PC-9 (cell line): ENCODE data around the gene ELF2. TPM values are rescaled to one million over a fixed set of nuclear protein-coding genes. Genes with fewer than 3 reads are reported as not detected.

ENCODE experiments used
- BruUV-seq: library from RNA; stranded (reverse); fragments of 400-500 nt; replicated peaks from 2 replicates; lab custom pipeline; 2021; lab: Mats Ljungman, UMichigan
- CTCF ChIA-PET: fragments of 300-600 bp; sonication (Branson Sonifier 250); formaldehyde crosslinking; loops from one replicate; lab custom pipeline; 2022; ENCODE audit warnings: antibody characterized with exemption; lab: Charles Lee
- POLR2A ChIA-PET: fragments of 300-600 bp; sonication (Branson Sonifier 250); formaldehyde crosslinking; loops from one replicate; lab custom pipeline; 2022; ENCODE audit warnings: antibody characterized with exemption; ENCODE audit not compliant: unreplicated experiment; lab: Charles Lee
- DNase-seq, 2 experiments: peaks; one replicate each; pipeline versions ENCODE4 v3.0.0 to v3.0.0-alpha.2; 2015 to 2022; ENCODE audit warnings: mixed read lengths in 1 of 2
- H2AFZ ChIP-seq: fragments of 200-600 bp; sonication (generic); 2 replicates; pipeline ENCODE4 v1.8.1; 2017; ENCODE audit warnings: antibody characterized with exemption
- H3F3A ChIP-seq: fragments of 200-600 bp; sonication (generic); 2 replicates; pipeline ENCODE4 v1.8.1; 2017; ENCODE audit warnings: antibody characterized with exemption, mild to moderate bottlenecking, low read depth; ENCODE audit not compliant: insufficient read depth
- H3K27ac ChIP-seq: fragments of 200-600 bp; sonication (generic); 2 replicates; pipeline ENCODE4 v1.6.1; 2016; ENCODE audit warnings: mixed run types
- H3K27me3 ChIP-seq: fragments of 200-600 bp; sonication (generic); 2 replicates; pipeline ENCODE4 v1.6.1; 2016; ENCODE audit warnings: low read depth, mixed run types; ENCODE audit not compliant: insufficient read depth
- H3K36me3 ChIP-seq: fragments of 200-600 bp; sonication (generic); 2 replicates; pipeline ENCODE4 v1.6.1; 2016; ENCODE audit warnings: low read depth, mixed run types
- H3K4me1 ChIP-seq: fragments of 200-600 bp; sonication (generic); replicated peaks from 2 replicates; pipeline ENCODE4 v1.6.1; 2016; ENCODE audit warnings: mixed run types; ENCODE audit not compliant: insufficient read depth
- H3K4me2 ChIP-seq: fragments of 200-600 bp; sonication (generic); 2 replicates; pipeline ENCODE4 v1.6.1; 2017; ENCODE audit warnings: mixed run types
- H3K4me3 ChIP-seq: fragments of 200-600 bp; sonication (generic); 2 replicates; pipeline ENCODE4 v1.6.1; 2016; ENCODE audit warnings: mixed run types
- H3K79me2 ChIP-seq: fragments of 200-600 bp; sonication (generic); 2 replicates; pipeline ENCODE4 v1.6.1; 2017; ENCODE audit warnings: low read depth, mixed run types
- H3K9me2 ChIP-seq: fragments of 200-600 bp; sonication (generic); 2 replicates; pipeline ENCODE4 v1.8.1; 2017; ENCODE audit warnings: mild to moderate bottlenecking; ENCODE audit not compliant: insufficient read depth
- H3K9me3 ChIP-seq: fragments of 200-600 bp; sonication (generic); 2 replicates; pipeline ENCODE4 v1.8.1; 2016; ENCODE audit warnings: low read depth; ENCODE audit not compliant: insufficient read depth
- H4K20me1 ChIP-seq: fragments of 200-600 bp; sonication (generic); 2 replicates; pipeline ENCODE4 v1.8.1; 2017; ENCODE audit not compliant: insufficient read depth
- EZH2 ChIP-seq: fragments of 200-600 bp; sonication (generic); IDR thresholded peaks from 2 replicates; pipeline ENCODE4 v1.8.0; 2017; ENCODE audit warnings: antibody characterized with exemption, low read depth
- intact Hi-C: fragments of 100-400 bp; cut with micrococcal nuclease; formaldehyde crosslinking; loops from one replicate; pipeline ENCODE4 v1.10.0; 2022; ENCODE audit not compliant: unreplicated experiment
- total RNA-seq: library from RNA; stranded (reverse); gene quantifications from 2 replicates; pipeline ENCODE4 v1.2.3, GENCODE V29; 2021
- TF ChIP-seq, protein P1 (sequence below): fragments of 200-600 bp; sonication (generic); conservative IDR thresholded peaks from 2 replicates; pipeline ENCODE4 v1.6.1; 2017; ENCODE audit warnings: mixed run types, antibody characterized with exemption, mild to moderate bottlenecking, moderate library complexity

The ELF2 gene
- total RNA-seq, 1 experiment from 2014 or later: 30.7 TPM

DNA sequence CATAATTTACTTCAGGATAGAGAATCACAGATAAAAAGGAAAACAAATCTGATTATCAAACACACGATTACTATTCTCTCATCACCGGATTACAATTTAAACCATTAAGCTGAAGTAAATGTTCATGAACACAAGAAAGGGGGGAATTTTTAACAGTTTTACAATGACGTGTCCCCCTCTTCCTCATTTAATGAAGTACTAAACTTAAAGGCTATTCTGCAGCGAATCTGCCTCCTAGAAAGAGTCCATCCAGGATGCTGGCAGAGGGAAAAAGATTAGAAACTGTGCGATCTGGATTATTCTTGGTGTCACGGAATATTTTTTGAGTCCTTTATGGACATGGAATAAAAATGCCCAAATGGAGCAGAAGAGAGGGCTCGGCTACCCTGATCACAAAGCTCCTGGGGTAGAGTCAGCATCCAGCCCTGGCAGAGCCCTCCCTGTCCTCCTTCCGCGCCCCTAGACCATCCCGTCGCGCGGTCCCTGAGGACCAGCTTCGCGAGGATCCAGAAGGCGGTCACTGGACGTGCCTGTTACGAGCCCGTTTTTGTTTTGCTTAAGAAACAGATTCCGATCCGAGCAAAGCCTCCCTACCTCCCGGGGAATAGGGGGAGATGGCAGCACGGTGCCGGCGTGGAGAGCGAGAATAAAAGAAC is 1.2 kb downstream of the ELF2 start:
- Histone ChIP-seq H3K27me3 (no peaks in the 10 kb centered on the region), H3F3A (peaks cover 21% of the 10 kb centered on the region; the same call in 1 of the 2 replicates), H3K4me1 (peaks cover 27% of the 10 kb centered on the region), H2AFZ (peak overlapping the region; percentile 94), H3K79me2 (peaks cover 11% of the 10 kb centered on the region), H3K9me2 (no peaks in the 10 kb centered on the region), H3K4me2 (peak overlapping the region; percentile 90), H3K36me3 (no peaks in the 10 kb centered on the region), H3K9me3 (no peaks in the 10 kb centered on the region), H3K27ac (peak overlapping the region; percentile 10; the same call in 1 of the 2 replicates), H4K20me1 (no peaks in the 10 kb centered on the region), H3K4me3 (peak overlapping the region; percentile 83)
- intact Hi-C loops: loop anchor here (1.0 to 10.0 kb wide), 4 partner anchors 91 to 472 kb away; no protein-coding TSS in a partner anchor
- CTCF ChIA-PET: interaction anchor here (0.9 to 1.5 kb wide), 2 partner anchors 93 to 145 kb away, joined by 6 to 14 read pairs; no protein-coding TSS in a partner anchor
- no peak for DNase-seq
- TF ChIP-seq EZH2: no peak
- TF ChIP-seq, protein P1, sequence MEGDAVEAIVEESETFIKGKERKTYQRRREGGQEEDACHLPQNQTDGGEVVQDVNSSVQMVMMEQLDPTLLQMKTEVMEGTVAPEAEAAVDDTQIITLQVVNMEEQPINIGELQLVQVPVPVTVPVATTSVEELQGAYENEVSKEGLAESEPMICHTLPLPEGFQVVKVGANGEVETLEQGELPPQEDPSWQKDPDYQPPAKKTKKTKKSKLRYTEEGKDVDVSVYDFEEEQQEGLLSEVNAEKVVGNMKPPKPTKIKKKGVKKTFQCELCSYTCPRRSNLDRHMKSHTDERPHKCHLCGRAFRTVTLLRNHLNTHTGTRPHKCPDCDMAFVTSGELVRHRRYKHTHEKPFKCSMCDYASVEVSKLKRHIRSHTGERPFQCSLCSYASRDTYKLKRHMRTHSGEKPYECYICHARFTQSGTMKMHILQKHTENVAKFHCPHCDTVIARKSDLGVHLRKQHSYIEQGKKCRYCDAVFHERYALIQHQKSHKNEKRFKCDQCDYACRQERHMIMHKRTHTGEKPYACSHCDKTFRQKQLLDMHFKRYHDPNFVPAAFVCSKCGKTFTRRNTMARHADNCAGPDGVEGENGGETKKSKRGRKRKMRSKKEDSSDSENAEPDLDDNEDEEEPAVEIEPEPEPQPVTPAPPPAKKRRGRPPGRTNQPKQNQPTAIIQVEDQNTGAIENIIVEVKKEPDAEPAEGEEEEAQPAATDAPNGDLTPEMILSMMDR: no peak
- POLR2A ChIA-PET: interaction anchor here (0.6 to 0.7 kb wide), 3 partner anchors 94 to 277 kb away, joined by 3 to 5 read pairs (median 3); no protein-coding TSS in a partner anchor
- TSS peak; percentile 45 for BruUV-seq

DNA sequence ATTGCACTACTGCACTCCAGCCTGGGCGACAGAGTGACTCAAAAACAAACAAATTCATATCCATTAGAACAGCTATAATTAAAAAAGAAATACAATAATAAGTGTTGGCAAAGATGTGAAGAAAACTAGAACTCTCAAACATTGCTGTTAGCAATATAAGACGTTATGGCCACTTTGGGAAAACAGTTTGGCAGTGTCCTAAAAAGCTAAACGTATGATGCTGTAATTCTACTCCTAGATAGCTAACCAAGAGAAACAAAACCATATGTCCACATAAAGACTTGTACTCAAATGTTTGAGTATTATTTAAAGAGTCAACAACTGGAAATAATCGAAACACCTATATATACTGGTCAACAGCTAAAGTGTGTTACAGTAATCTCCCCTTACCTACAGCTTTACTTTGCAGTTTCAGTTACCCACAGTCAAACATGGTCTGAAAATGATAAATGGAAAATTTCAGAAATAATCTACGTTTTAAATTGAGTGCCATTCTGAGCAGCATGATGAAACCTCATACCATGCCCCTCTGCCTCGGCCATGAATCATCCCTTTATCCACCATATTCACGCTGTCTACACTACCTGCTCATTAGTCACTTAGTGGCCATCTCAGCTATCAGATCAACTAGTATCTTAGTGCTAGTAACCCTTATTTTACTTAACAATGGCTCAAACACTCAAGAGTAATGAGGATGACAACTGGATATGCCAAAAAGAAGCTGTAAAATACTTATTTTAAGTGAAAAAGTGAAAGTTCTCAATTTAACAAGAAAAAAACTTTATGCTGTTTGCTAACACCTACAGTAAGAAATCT is 4.9 kb downstream of the ELF2 start:
- peaks cover 14% of the 10 kb centered on the region; the same call in 1 of the 2 replicates for H3F3A ChIP-seq
- H3K27me3 ChIP-seq: no peaks in the 10 kb centered on the region
- H3K9me3 ChIP-seq: no peaks in the 10 kb centered on the region
- no peaks in the 10 kb centered on the region for H4K20me1 ChIP-seq
- DNase-seq: peak; percentile 16 to 62
- BruUV-seq: no TSS peak
- no peaks in the 10 kb centered on the region for H3K36me3 ChIP-seq
- H3K4me2 ChIP-seq: peak overlapping the region; percentile 62
- H3K9me2 ChIP-seq: no peaks in the 10 kb centered on the region
- H3K79me2 ChIP-seq: peaks cover 11% of the 10 kb centered on the region
- POLR2A ChIA-PET: no interaction called here
- CTCF ChIA-PET: interaction anchor here (0.6 to 1.5 kb wide), 2 partner anchors 110 to 124 kb away, joined by 3 to 7 read pairs; no protein-coding TSS in a partner anchor
- intact Hi-C loops: loop anchor here (10.0 kb wide), 1 partner anchor 137 kb away; no protein-coding TSS in a partner anchor
- peak overlapping the region; percentile 87 for H3K27ac ChIP-seq
- H3K4me3 ChIP-seq: 0 out of 2 replicates have a peak overlapping the region, but pooled peaks have one; percentile 23
- H2AFZ ChIP-seq: peak overlapping the region; percentile 71
- H3K4me1 ChIP-seq: peaks cover 27% of the 10 kb centered on the region
- TF ChIP-seq, protein P1: no peak
- TF ChIP-seq EZH2: no peak

DNA sequence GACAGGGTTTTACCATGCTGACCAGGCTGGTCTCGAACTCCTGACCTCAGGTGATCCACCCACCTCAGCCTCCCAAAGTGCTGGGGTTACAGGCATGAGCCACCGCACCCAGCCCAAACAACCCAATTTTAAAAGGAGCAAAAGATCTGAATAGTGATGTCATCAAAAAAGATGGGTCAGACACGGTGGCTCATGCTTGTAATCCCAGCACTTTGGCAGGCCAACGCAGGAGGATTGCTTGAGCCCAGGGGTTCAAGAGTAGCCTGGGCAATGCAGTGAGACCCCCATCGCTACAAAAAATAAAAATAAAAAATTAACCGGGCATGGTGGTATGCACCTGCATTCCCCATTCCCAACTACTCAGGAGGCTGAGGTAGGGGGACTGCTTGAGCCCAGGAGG is 6.1 kb downstream of the ELF2 start:
- BruUV-seq: no TSS peak
- intact Hi-C loops: loop anchor here (10.0 kb wide), 1 partner anchor 136 kb away; no protein-coding TSS in a partner anchor
- H4K20me1 ChIP-seq: no peaks in the 10 kb centered on the region
- peaks cover 27% of the 10 kb centered on the region for H3K4me1 ChIP-seq
- ChIA-PET POLR2A (no interaction called here), CTCF (interaction anchor here (0.6 kb wide), 1 partner anchor 1151 kb away, joined by 3 read pairs; no protein-coding TSS in a partner anchor)
- H2AFZ ChIP-seq: no peak overlapping the region
- H3K79me2 ChIP-seq: peaks cover 11% of the 10 kb centered on the region
- no peaks in the 10 kb centered on the region for H3K36me3 ChIP-seq
- no peak overlapping the region for H3K4me2 ChIP-seq
- no peaks in the 10 kb centered on the region for H3K9me3 ChIP-seq
- no peaks in the 10 kb centered on the region for H3K27me3 ChIP-seq
- TF ChIP-seq, protein P1: no peak
- no peak for TF ChIP-seq EZH2
- H3K4me3 ChIP-seq: no peak overlapping the region
- no peaks in the 10 kb centered on the region for H3K9me2 ChIP-seq
- no peak overlapping the region for H3K27ac ChIP-seq
- peaks cover 10% of the 10 kb centered on the region; the same call in 1 of the 2 replicates for H3F3A ChIP-seq
- DNase-seq: no peak
